Epithelial cell of proximal tubule (primary cell): Measurements from ENCODE around the gene CASP10. TPM values are rescaled to one million over a fixed set of nuclear protein-coding genes. Genes with fewer than 3 reads are reported as not detected.
A peak's percentile ranks its signal among the peaks of the same experiment; 100 is the strongest.

Experiments used
- DNase-seq: peaks from one replicate; pipeline ENCODE4 v3.0.0-alpha.2; 2011; ENCODE audit warnings: low read depth
- H3K4me3 ChIP-seq: 2 replicates; pipeline ENCODE4 v1.5.1; 2011; ENCODE audit warnings: low read depth, mild to moderate bottlenecking, low read length
- total RNA-seq: library from RNA; depleted of rRNA; stranded (reverse); fragments of >200 nt; gene quantifications from 2 replicates; pipeline ENCODE4 v1.2.3, GENCODE V29; 2015
- TF ChIP-seq, protein P1 (sequence below): conservative IDR thresholded peaks from 2 replicates; pipeline ENCODE4 v1.5.1; 2012; ENCODE audit warnings: low read depth, mild to moderate bottlenecking, low read length

Gene CASP10
- total RNA-seq, 1 donor from 2014 or later = 3.8 TPM

- TF ChIP-seq, protein P1, sequence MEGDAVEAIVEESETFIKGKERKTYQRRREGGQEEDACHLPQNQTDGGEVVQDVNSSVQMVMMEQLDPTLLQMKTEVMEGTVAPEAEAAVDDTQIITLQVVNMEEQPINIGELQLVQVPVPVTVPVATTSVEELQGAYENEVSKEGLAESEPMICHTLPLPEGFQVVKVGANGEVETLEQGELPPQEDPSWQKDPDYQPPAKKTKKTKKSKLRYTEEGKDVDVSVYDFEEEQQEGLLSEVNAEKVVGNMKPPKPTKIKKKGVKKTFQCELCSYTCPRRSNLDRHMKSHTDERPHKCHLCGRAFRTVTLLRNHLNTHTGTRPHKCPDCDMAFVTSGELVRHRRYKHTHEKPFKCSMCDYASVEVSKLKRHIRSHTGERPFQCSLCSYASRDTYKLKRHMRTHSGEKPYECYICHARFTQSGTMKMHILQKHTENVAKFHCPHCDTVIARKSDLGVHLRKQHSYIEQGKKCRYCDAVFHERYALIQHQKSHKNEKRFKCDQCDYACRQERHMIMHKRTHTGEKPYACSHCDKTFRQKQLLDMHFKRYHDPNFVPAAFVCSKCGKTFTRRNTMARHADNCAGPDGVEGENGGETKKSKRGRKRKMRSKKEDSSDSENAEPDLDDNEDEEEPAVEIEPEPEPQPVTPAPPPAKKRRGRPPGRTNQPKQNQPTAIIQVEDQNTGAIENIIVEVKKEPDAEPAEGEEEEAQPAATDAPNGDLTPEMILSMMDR = no peak
- peak; percentile 91 for DNase-seq
- peak overlapping the region; percentile 34 for H3K4me3 ChIP-seq
Measured at GRCh38 chr2:201151127-201151981, 31.6 kb upstream of the CASP10 start.

- no peak for DNase-seq
- TF ChIP-seq, protein P1 = no peak
- no peak overlapping the region for H3K4me3 ChIP-seq
Measured at GRCh38 chr2:201152517-201152916, 30.4 kb upstream of the CASP10 start.

DNA sequence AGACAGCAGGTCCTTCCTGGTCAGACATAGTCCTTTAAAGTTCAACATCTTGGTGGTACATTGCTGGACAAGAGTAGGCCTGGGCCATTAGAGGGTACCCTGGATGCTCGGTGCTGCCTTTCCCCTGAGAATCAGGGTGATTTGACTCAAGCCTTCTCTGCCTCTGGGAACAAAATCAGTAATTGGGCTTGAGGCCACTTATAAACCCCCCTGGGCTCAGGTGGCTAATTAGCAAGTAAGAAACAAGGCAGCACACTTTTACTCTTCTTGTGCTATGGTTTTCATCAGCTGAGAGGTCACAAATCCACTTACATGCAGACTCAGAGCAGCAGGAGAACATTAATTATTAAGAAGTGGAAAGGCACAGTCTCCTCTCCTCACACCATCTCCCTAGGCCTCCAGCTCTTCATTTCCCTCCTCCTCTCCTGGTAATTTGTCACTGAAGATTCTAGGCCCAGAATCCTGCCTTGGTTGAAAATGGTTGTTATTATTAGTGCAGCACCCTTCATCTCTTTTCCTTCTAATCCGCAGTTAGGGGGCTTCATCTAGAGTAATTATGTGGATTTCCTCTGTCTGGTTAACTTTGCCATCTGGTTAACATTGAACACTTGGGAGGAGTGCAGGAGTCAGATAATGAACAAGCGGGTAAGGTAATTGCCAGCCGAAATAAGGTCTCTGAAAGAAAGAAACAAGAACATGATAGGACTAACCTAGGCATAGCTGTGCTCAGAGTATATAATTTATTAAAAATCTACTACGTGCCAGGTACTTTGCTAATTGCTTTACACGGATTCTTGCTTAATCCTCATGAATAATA is 29.7 kb upstream of the CASP10 start:
- H3K4me3 ChIP-seq = no peak overlapping the region
- DNase-seq = no peak
- TF ChIP-seq, protein P1 = no peak

DNA sequence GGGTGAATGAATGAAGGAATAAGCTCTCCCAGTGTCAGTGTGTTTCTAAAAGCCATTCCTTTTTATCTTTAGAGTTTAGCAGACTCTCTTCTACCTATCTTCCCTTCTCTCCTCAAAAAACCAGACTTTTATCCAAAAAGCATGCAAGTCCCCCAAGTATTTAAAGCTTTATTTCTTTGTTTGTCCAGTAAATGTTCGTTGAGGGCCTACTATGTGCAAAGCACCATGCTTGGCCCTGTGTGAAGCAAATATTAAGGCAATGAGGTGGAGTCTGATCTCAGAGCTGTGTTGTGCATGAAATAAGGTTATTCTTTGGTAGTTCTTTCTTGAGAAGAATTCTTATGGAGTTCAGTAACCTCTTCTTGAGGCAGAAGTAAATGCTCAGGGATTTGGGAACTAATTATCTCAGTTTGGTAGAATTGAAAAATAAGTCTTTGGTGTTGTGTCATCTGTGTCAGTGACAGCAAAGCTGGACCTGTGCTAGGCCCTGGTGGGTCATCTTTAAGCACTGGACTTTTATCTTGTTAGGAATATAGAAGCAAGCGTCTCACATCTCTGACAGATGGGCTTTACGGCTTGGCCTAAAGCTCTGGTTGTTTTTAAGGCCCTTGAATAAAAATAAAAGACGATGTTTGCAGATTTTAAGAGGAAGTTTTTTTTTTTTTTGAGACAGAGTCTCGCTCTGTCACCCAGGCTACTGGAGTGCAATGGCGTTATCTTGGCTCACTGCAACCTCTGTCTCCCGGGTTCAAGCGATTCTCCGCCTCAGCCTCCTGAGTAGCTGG is 28.1 kb upstream of the CASP10 start:
- TF ChIP-seq, protein P1 = no peak
- H3K4me3 ChIP-seq = no peak overlapping the region
- DNase-seq = no peak

GRCh38 chr2:201156036-201156435 is 26.9 kb upstream of the CASP10 start:
- H3K4me3 ChIP-seq = no peak overlapping the region
- DNase-seq = no peak
- TF ChIP-seq, protein P1 = no peak

DNA sequence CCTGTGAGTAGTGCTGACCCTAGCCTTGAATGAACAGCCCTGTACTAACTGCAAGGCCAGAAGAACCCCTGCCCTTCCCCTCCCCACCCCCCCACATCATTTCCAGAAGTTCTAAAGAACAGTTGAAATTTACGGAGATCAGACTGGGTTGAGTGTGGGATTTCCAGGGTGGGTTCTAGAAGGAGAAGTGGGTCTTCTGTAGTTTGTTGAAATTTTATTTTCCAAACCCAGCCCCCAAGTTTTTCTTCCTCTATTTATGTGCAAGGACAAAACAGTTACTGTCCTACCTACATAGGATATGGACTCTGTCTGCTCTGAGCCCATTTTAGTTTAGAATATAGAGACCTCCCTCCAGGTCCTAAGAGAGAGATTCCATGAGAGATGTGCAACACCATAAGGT is 26.3 kb upstream of the CASP10 start:
- TF ChIP-seq, protein P1 = no peak

More for the DNA sequence above, 26.3 kb upstream of the CASP10 start:
- no peak for DNase-seq
- H3K4me3 ChIP-seq = no peak overlapping the region
